Activated CD8-positive, alpha-beta T cell treated with anti-CD3 and anti-CD28 coated beads for 36 hours (primary cell): ENCODE measurements around the gene SMG7. TPM values are rescaled to one million over a fixed set of nuclear protein-coding genes. Genes with fewer than 3 reads are reported as not detected.

Experiments used
- ATAC-seq: fragments of 200-7000 bp; cut with Tn5 transposase; one replicate; pipeline ENCODE4 v1.10.0; 2021; ENCODE audit warnings: mild to moderate bottlenecking, moderate library complexity
- CTCF ChIA-PET: fragments of 350-600 bp; sonication (Branson Sonifier 250); formaldehyde crosslinking; loops from one replicate; lab custom pipeline; 2021; ENCODE audit warnings: antibody characterized with exemption; lab: Charles Lee
- POLR2A ChIA-PET: fragments of 350-600 bp; sonication (Branson Sonifier 250); formaldehyde crosslinking; loops from one replicate; lab custom pipeline; 2021; ENCODE audit warnings: antibody characterized with exemption; lab: Charles Lee
- DNase-seq: peaks from one replicate; pipeline ENCODE4 v3.0.0-alpha.2; 2020
- H3K27ac Mint-ChIP-seq: one replicate; pipeline ENCODE4 v1.8.0; 2021; ENCODE audit warnings: mild to moderate bottlenecking, mixed read lengths
- H3K27me3 Mint-ChIP-seq: one replicate; pipeline ENCODE4 v1.8.0; 2021; ENCODE audit warnings: mixed read lengths
- H3K36me3 Mint-ChIP-seq: one replicate; pipeline ENCODE4 v1.8.0; 2021; ENCODE audit warnings: low read depth, mixed read lengths
- H3K4me1 Mint-ChIP-seq: one replicate; pipeline ENCODE4 v1.8.0; 2021; ENCODE audit warnings: low read depth, mixed read lengths
- H3K4me3 Mint-ChIP-seq: one replicate; pipeline ENCODE4 v1.8.0; 2021; ENCODE audit warnings: mild to moderate bottlenecking, moderate library complexity, mixed read lengths
- H3K9me3 Mint-ChIP-seq: one replicate; pipeline ENCODE4 v1.8.0; 2021; ENCODE audit warnings: mixed read lengths
- CTCF ChIP-seq: fragments of 200-600 bp; IDR thresholded peaks from one replicate; pipeline ENCODE4 v1.8.0; 2022; ENCODE audit warnings: antibody characterized with exemption, mild to moderate bottlenecking
- intact Hi-C: fragments of 100-400 bp; cut with micrococcal nuclease; formaldehyde crosslinking; loops from one replicate; pipeline ENCODE4 v1.10.0; 2022
- total RNA-seq, 2 experiments: library from RNA; stranded (reverse); gene quantifications; one replicate each; pipeline ENCODE4 v1.2.3, GENCODE V29; 2021

The SMG7 gene
- total RNA-seq, 2 experiments from 2014 or later: 59.2 to 59.5 TPM

DNA sequence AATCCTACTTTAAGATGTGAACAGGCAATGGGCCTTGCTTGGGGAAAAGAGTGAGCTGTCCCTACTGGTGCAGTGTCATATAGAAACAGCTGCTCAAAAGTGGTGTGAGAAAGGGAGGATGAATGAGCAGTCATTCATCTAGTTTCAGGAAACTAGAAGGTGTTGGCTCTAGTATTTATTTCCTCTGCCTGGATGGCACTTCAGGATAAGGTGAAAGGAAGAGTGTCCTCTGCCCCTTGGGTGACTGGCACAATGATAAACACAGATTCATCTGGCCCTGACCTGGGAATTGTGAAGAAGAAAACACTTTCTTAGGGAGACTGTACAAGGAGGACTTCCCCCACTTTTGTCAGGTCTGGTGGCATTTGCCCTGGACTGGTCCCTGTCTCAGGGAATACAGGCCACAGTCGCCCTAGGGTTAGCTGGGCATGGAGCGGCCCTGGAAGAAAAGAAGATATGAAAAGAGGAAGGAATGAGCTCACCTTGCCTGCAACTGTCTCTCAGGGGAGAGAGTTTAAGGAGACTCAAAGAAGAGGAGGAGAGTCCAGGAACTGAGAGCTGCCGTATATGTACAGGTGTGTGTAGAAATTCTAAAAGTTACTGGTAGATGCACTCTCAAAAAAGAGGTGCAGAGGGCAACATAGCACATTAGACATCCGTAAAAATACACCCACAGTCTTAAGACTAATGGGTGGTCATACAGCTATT lies 40.3 kb upstream of the SMG7 start:
- ChIA-PET CTCF (interaction anchor here (1.0 kb wide), 1 partner anchor 253 kb away, joined by 3 read pairs; no protein-coding TSS in a partner anchor), POLR2A (interaction anchor here (1.1 kb wide), 1 partner anchor 8 kb away, joined by 3 read pairs; no protein-coding TSS in a partner anchor)
- H3K27ac Mint-ChIP-seq: no peak overlapping the region
- no peak for TF ChIP-seq CTCF
- no peaks in the 10 kb centered on the region for H3K4me1 Mint-ChIP-seq
- H3K36me3 Mint-ChIP-seq: no peaks in the 10 kb centered on the region
- intact Hi-C loops: no loop called here
- peaks cover 8% of the 10 kb centered on the region for H3K27me3 Mint-ChIP-seq
- H3K9me3 Mint-ChIP-seq: no peaks in the 10 kb centered on the region
- DNase-seq: no peak
- no peak overlapping the region for H3K4me3 Mint-ChIP-seq
- no peak for ATAC-seq

DNA sequence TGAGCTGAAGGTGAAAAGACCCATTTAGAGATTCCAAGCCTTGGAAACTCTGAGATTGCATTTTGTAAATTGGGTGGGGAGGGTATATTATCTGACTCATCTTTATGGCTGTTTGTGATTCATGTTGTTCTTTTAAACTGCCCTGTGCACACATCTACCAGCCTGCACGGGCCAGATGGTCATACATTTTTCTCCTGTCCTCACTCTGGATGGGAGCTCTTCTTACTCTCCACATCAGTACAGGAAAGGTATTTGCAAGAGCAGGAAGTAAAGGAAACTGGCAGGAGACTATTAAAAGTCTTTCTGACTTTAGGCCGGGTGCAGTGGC lies 39.8 kb upstream of the SMG7 start:
- Mint-ChIP-seq H3K9me3 (no peaks in the 10 kb centered on the region), H3K27me3 (peaks cover 8% of the 10 kb centered on the region), H3K36me3 (no peaks in the 10 kb centered on the region), H3K4me1 (no peaks in the 10 kb centered on the region), H3K27ac (no peak overlapping the region), H3K4me3 (no peak overlapping the region)
- ChIA-PET POLR2A (interaction anchor here (1.1 kb wide), 1 partner anchor 8 kb away, joined by 3 read pairs; no protein-coding TSS in a partner anchor), CTCF (no interaction called here)
- no peak for DNase-seq
- intact Hi-C loops: no loop called here
- TF ChIP-seq CTCF: no peak
- no peak for ATAC-seq

DNA sequence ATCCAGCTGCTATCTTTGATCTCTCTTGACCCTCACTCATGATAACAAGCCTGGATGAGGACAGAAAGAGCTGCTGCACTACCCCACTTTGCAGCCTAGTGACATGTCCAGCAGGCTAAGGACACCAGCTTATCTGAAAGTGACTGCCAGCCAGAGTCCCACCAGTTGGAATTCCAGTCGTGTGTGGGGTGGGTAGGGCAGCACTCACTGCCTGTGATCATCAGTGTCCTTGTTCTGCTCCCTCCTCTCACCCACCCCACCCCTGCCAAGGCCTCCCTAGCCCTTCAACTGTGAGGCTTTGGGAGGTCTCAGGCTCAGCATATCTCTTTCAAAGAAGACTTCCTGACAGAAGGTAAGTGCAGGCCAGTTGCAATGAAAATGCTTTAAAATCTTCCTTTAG lies 38.6 kb upstream of the SMG7 start:
- Mint-ChIP-seq H3K9me3 (no peaks in the 10 kb centered on the region), H3K27me3 (peaks cover 8% of the 10 kb centered on the region), H3K4me3 (no peak overlapping the region), H3K4me1 (no peaks in the 10 kb centered on the region), H3K36me3 (no peaks in the 10 kb centered on the region), H3K27ac (no peak overlapping the region)
- DNase-seq (no peak), ATAC-seq (no peak)
- ChIA-PET POLR2A (no interaction called here), CTCF (no interaction called here)
- intact Hi-C loops: no loop called here
- TF ChIP-seq CTCF: no peak

DNA sequence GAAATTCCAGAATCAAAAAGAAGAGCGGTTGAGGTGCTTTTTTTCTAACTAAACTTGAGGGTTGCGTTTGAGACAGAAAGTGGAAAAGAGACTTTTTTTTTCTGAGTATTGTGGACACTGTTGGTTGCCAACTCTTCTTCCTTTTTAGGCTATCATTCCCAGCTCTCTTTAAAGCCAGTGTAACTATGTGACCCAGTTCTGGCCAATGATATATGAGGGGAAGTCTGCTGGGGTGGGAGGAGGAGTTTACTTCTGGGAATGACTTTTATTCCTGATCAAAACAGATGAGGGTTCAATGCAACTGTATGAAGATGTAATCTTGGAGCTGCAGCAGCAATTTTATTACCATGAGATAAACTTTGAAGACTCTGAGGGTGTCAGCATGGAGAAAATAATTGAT lies 36.8 kb upstream of the SMG7 start:
- H3K9me3 Mint-ChIP-seq: no peaks in the 10 kb centered on the region
- ChIA-PET CTCF (no interaction called here), POLR2A (no interaction called here)
- H3K36me3 Mint-ChIP-seq: no peaks in the 10 kb centered on the region
- no peak overlapping the region for H3K27ac Mint-ChIP-seq
- H3K27me3 Mint-ChIP-seq: peaks cover 9% of the 10 kb centered on the region
- TF ChIP-seq CTCF: no peak
- no peak overlapping the region for H3K4me3 Mint-ChIP-seq
- DNase-seq: no peak
- no peak for ATAC-seq
- H3K4me1 Mint-ChIP-seq: no peaks in the 10 kb centered on the region
- intact Hi-C loops: no loop called here

- Mint-ChIP-seq H3K4me1 (no peaks in the 10 kb centered on the region), H3K36me3 (no peaks in the 10 kb centered on the region), H3K4me3 (no peak overlapping the region), H3K9me3 (no peaks in the 10 kb centered on the region), H3K27ac (no peak overlapping the region), H3K27me3 (peaks cover 6% of the 10 kb centered on the region)
- DNase-seq (no peak), ATAC-seq (no peak)
- POLR2A ChIA-PET: no interaction called here
- CTCF ChIA-PET: no interaction called here
- TF ChIP-seq CTCF: no peak
- intact Hi-C loops: no loop called here
Measured at GRCh38 chr1:183438060-183438459, 34.2 kb upstream of the SMG7 start.
